Measurements from ENCODE around the gene DNAAF1.

Gene DNAAF1

GRCh38 chr16:84190731-84191388 lies 45.8 kb downstream of the DNAAF1 start, which contains the start of gene ADAD2:
Gene ADAD2, plus strand, starts transcription at chr16:84191157. Its CDS starts 74 bp downstream, at chr16:84191231.
- H3K79me2 ChIP-seq (ENCODE audit: control insufficient read depth, insufficient read depth, low read length, poor library complexity) = peaks cover 4% of the 10 kb centered on the region
- H2AFZ ChIP-seq (ENCODE audit: insufficient read depth, low read length, poor library complexity) = no peak within 1 kb of the TSS
- H3K4ac ChIP-seq (ENCODE audit: low read depth, low read length) = no peak within 1 kb of the TSS
- H4K91ac ChIP-seq (ENCODE audit: low read depth, low read length) = peak within 1 kb of the TSS; percentile 20
- no peak within 1 kb of the TSS for H3K23ac ChIP-seq (ENCODE audit: low read length)
- H2BK12ac ChIP-seq (ENCODE audit: low read length) = no peak within 1 kb of the TSS
- H4K8ac ChIP-seq (ENCODE audit: low read depth, low read length) = no peak within 1 kb of the TSS
- no peak within 1 kb of the TSS for H2BK120ac ChIP-seq (ENCODE audit: insufficient read depth, low read length, poor library complexity)
- no peak within 1 kb of the TSS for H4K12ac ChIP-seq (ENCODE audit: low read depth, low read length)
- H3K4me3 ChIP-seq (ENCODE audit: low read depth, low read length) = no peak within 1 kb of the TSS
- no peak within 1 kb of the TSS for H3K18ac ChIP-seq (ENCODE audit: low read length)
- no peaks in the 10 kb centered on the region for H3K27me3 ChIP-seq (ENCODE audit: insufficient read depth, low read length)
- H3K79me1 ChIP-seq (ENCODE audit: low read length) = peaks cover 3% of the 10 kb centered on the region
- no peak within 1 kb of the TSS for H3K4me2 ChIP-seq (ENCODE audit: low read length)
- peaks cover 3% of the 10 kb centered on the region for H3K9me3 ChIP-seq (ENCODE audit: insufficient read depth, low read depth, low read length)
- no peak within 1 kb of the TSS for H2BK5ac ChIP-seq (ENCODE audit: low read depth, low read length, poor library complexity)
- peaks cover 4 to 11% of the 10 kb centered on the region in 2 experiments for H3K4me1 ChIP-seq (ENCODE audit: control insufficient read depth in 1 of 2, insufficient read depth in 2 of 2, low read length in 2 of 2)
- WGBS (ENCODE audit: extremely low coverage, insufficient coverage, insufficient read length) = no CpG with 5 or more reads among the region's 47 CpGs
- H3K14ac ChIP-seq (ENCODE audit: low read length) = peak within 1 kb of the TSS; percentile 0
- no peak within 1 kb of the TSS for H2AK5ac ChIP-seq (ENCODE audit: low read length)
- no peak for DNase-seq
- no peaks in the 10 kb centered on the region for H3K36me3 ChIP-seq (ENCODE audit: control insufficient read depth in 1 of 2, insufficient read depth in 2 of 2, low read length in 2 of 2)
- no peak within 1 kb of the TSS for H3K9ac ChIP-seq (ENCODE audit: low read length)
- H3K27ac ChIP-seq (ENCODE audit: low read depth, low read length) = no peak within 1 kb of the TSS

- no peak overlapping the region for H2BK120ac ChIP-seq (ENCODE audit: insufficient read depth, low read length, poor library complexity)
- H3K27me3 ChIP-seq (ENCODE audit: insufficient read depth, low read length) = no peaks in the 10 kb centered on the region
- H2BK12ac ChIP-seq (ENCODE audit: low read length) = no peak overlapping the region
- H2AFZ ChIP-seq (ENCODE audit: insufficient read depth, low read length, poor library complexity) = no peak overlapping the region
- H3K79me2 ChIP-seq (ENCODE audit: control insufficient read depth, insufficient read depth, low read length, poor library complexity) = peaks cover 3% of the 10 kb centered on the region
- H3K9me3 ChIP-seq (ENCODE audit: insufficient read depth, low read depth, low read length) = peaks cover 3% of the 10 kb centered on the region
- no peak overlapping the region for H3K4me2 ChIP-seq (ENCODE audit: low read length)
- no CpG with 5 or more reads among the region's 16 CpGs for WGBS (ENCODE audit: extremely low coverage, insufficient coverage, insufficient read length)
- H4K8ac ChIP-seq (ENCODE audit: low read depth, low read length) = no peak overlapping the region
- H3K4me3 ChIP-seq (ENCODE audit: low read depth, low read length) = no peak overlapping the region
- no peaks in the 10 kb centered on the region for H3K36me3 ChIP-seq (ENCODE audit: control insufficient read depth in 1 of 2, insufficient read depth in 2 of 2, low read length in 2 of 2)
- no peak overlapping the region for H3K27ac ChIP-seq (ENCODE audit: low read depth, low read length)
- H3K9ac ChIP-seq (ENCODE audit: low read length) = no peak overlapping the region
- H3K4me1 ChIP-seq (ENCODE audit: control insufficient read depth in 1 of 2, insufficient read depth in 2 of 2, low read length in 2 of 2) = peaks cover 0 to 7% of the 10 kb centered on the region in 2 experiments
- H3K79me1 ChIP-seq (ENCODE audit: low read length) = peaks cover 3% of the 10 kb centered on the region
- H2AK5ac ChIP-seq (ENCODE audit: low read length) = no peak overlapping the region
- peak overlapping the region; percentile 20 for H4K91ac ChIP-seq (ENCODE audit: low read depth, low read length)
- no peak overlapping the region for H4K12ac ChIP-seq (ENCODE audit: low read depth, low read length)
- H2BK5ac ChIP-seq (ENCODE audit: low read depth, low read length, poor library complexity) = no peak overlapping the region
- no peak overlapping the region for H3K4ac ChIP-seq (ENCODE audit: low read depth, low read length)
- no peak for DNase-seq
- H3K18ac ChIP-seq (ENCODE audit: low read length) = no peak overlapping the region
- H3K14ac ChIP-seq (ENCODE audit: low read length) = peak overlapping the region; percentile 0
- H3K23ac ChIP-seq (ENCODE audit: low read length) = no peak overlapping the region
These were observed 46.4 kb downstream of the DNAAF1 start for GRCh38 chr16:84191466-84191865.

GRCh38 chr16:84193480-84193879 lies 48.4 kb downstream of the DNAAF1 start:
- no peak overlapping the region for H3K4me3 ChIP-seq (ENCODE audit: low read depth, low read length)
- no peaks in the 10 kb centered on the region for H3K79me1 ChIP-seq (ENCODE audit: low read length)
- WGBS (ENCODE audit: extremely low coverage, insufficient coverage, insufficient read length) = no CpG with 5 or more reads among the region's 7 CpGs
- H3K4ac ChIP-seq (ENCODE audit: low read depth, low read length) = no peak overlapping the region
- no peak overlapping the region for H4K12ac ChIP-seq (ENCODE audit: low read depth, low read length)
- H3K18ac ChIP-seq (ENCODE audit: low read length) = no peak overlapping the region
- H3K27ac ChIP-seq (ENCODE audit: low read depth, low read length) = no peak overlapping the region
- no peak for DNase-seq
- H4K8ac ChIP-seq (ENCODE audit: low read depth, low read length) = no peak overlapping the region
- H2AFZ ChIP-seq (ENCODE audit: insufficient read depth, low read length, poor library complexity) = no peak overlapping the region
- no peak overlapping the region for H2BK12ac ChIP-seq (ENCODE audit: low read length)
- H3K14ac ChIP-seq (ENCODE audit: low read length) = no peak overlapping the region
- H3K79me2 ChIP-seq (ENCODE audit: control insufficient read depth, insufficient read depth, low read length, poor library complexity) = no peaks in the 10 kb centered on the region
- H3K4me1 ChIP-seq (ENCODE audit: control insufficient read depth in 1 of 2, insufficient read depth in 2 of 2, low read length in 2 of 2) = peaks cover 2 to 10% of the 10 kb centered on the region in 2 experiments
- no peak overlapping the region for H2BK5ac ChIP-seq (ENCODE audit: low read depth, low read length, poor library complexity)
- peaks cover 3% of the 10 kb centered on the region for H3K9me3 ChIP-seq (ENCODE audit: insufficient read depth, low read depth, low read length)
- H3K23ac ChIP-seq (ENCODE audit: low read length) = no peak overlapping the region
- no peaks in the 10 kb centered on the region for H3K27me3 ChIP-seq (ENCODE audit: insufficient read depth, low read length)
- no peak overlapping the region for H4K91ac ChIP-seq (ENCODE audit: low read depth, low read length)
- H3K4me2 ChIP-seq (ENCODE audit: low read length) = no peak overlapping the region
- no peak overlapping the region for H2AK5ac ChIP-seq (ENCODE audit: low read length)
- H2BK120ac ChIP-seq (ENCODE audit: insufficient read depth, low read length, poor library complexity) = no peak overlapping the region
- H3K9ac ChIP-seq (ENCODE audit: low read length) = no peak overlapping the region
- H3K36me3 ChIP-seq (ENCODE audit: control insufficient read depth in 1 of 2, insufficient read depth in 2 of 2, low read length in 2 of 2) = no peaks in the 10 kb centered on the region

- no peak for DNase-seq
- no peak overlapping the region for H4K12ac ChIP-seq (ENCODE audit: low read depth, low read length)
- H3K18ac ChIP-seq (ENCODE audit: low read length) = no peak overlapping the region
- no peak overlapping the region for H4K91ac ChIP-seq (ENCODE audit: low read depth, low read length)
- no peak overlapping the region for H3K27ac ChIP-seq (ENCODE audit: low read depth, low read length)
- no peak overlapping the region for H2BK5ac ChIP-seq (ENCODE audit: low read depth, low read length, poor library complexity)
- H3K4ac ChIP-seq (ENCODE audit: low read depth, low read length) = no peak overlapping the region
- H2AFZ ChIP-seq (ENCODE audit: insufficient read depth, low read length, poor library complexity) = no peak overlapping the region
- no peaks in the 10 kb centered on the region for H3K79me2 ChIP-seq (ENCODE audit: control insufficient read depth, insufficient read depth, low read length, poor library complexity)
- H2AK5ac ChIP-seq (ENCODE audit: low read length) = no peak overlapping the region
- H3K4me2 ChIP-seq (ENCODE audit: low read length) = no peak overlapping the region
- no peaks in the 10 kb centered on the region for H3K27me3 ChIP-seq (ENCODE audit: insufficient read depth, low read length)
- H3K4me3 ChIP-seq (ENCODE audit: low read depth, low read length) = no peak overlapping the region
- H2BK12ac ChIP-seq (ENCODE audit: low read length) = no peak overlapping the region
- no peaks in the 10 kb centered on the region for H3K79me1 ChIP-seq (ENCODE audit: low read length)
- no peaks in the 10 kb centered on the region for H3K36me3 ChIP-seq (ENCODE audit: control insufficient read depth in 1 of 2, insufficient read depth in 2 of 2, low read length in 2 of 2)
- H3K14ac ChIP-seq (ENCODE audit: low read length) = no peak overlapping the region
- H3K9me3 ChIP-seq (ENCODE audit: insufficient read depth, low read depth, low read length) = peaks cover 3% of the 10 kb centered on the region
- H3K23ac ChIP-seq (ENCODE audit: low read length) = no peak overlapping the region
- no CpG with 5 or more reads among the region's 11 CpGs for WGBS (ENCODE audit: extremely low coverage, insufficient coverage, insufficient read length)
- H3K4me1 ChIP-seq (ENCODE audit: control insufficient read depth in 1 of 2, insufficient read depth in 2 of 2, low read length in 2 of 2) = peaks cover 2 to 10% of the 10 kb centered on the region in 2 experiments
- H2BK120ac ChIP-seq (ENCODE audit: insufficient read depth, low read length, poor library complexity) = no peak overlapping the region
- H4K8ac ChIP-seq (ENCODE audit: low read depth, low read length) = no peak overlapping the region
- H3K9ac ChIP-seq (ENCODE audit: low read length) = no peak overlapping the region
These were observed 48.9 kb downstream of the DNAAF1 start for GRCh38 chr16:84194018-84194417.
